Hepatocyte (in vitro differentiated cells): ENCODE results near the gene ZNF358. TPM values are rescaled to one million over a fixed set of nuclear protein-coding genes. Genes with fewer than 3 reads are reported as not detected.
A peak's percentile ranks its signal among the peaks of the same experiment; 100 is the strongest.

ENCODE experiments used
- DNase-seq: peaks from one replicate; pipeline ENCODE4 v3.0.0-alpha.2; 2016; ENCODE audit warnings: low spot score
- H2AFZ ChIP-seq: fragments of 200-600 bp; sonication (generic); 2 replicates; pipeline ENCODE4 v1.6.0; 2016; ENCODE audit warnings: antibody characterized with exemption, mild to moderate bottlenecking
- H3K27ac ChIP-seq: fragments of 200-600 bp; sonication (generic); 2 replicates; pipeline ENCODE4 v1.5.1; 2016; ENCODE audit warnings: mild to moderate bottlenecking
- H3K27me3 ChIP-seq: fragments of 200-600 bp; sonication (generic); 2 replicates; pipeline ENCODE4 v1.6.1; 2016
- H3K36me3 ChIP-seq: fragments of 200-600 bp; sonication (generic); replicated peaks from 2 replicates; pipeline ENCODE4 v1.5.1; 2016; ENCODE audit warnings: low read depth; ENCODE audit not compliant: insufficient read depth
- H3K4me1 ChIP-seq: fragments of 200-600 bp; sonication (generic); 2 replicates; pipeline ENCODE4 v1.5.1; 2016; ENCODE audit warnings: mild to moderate bottlenecking, moderate library complexity; ENCODE audit not compliant: insufficient read depth
- H3K4me2 ChIP-seq: fragments of 200-600 bp; sonication (generic); 2 replicates; pipeline ENCODE4 v1.6.0; 2016
- H3K4me3 ChIP-seq: fragments of 200-600 bp; sonication (generic); 2 replicates; pipeline ENCODE4 v1.5.1; 2016; ENCODE audit warnings: mild to moderate bottlenecking
- H3K79me2 ChIP-seq: fragments of 200-600 bp; sonication (generic); 2 replicates; pipeline ENCODE4 v1.6.0; 2017; ENCODE audit warnings: mild to moderate bottlenecking
- H3K9me2 ChIP-seq: fragments of 200-600 bp; sonication (generic); replicated peaks from 2 replicates; pipeline ENCODE4 v1.6.0; 2017; ENCODE audit warnings: mild to moderate bottlenecking; ENCODE audit not compliant: insufficient read depth
- H3K9me3 ChIP-seq: fragments of 200-600 bp; sonication (generic); 2 replicates; pipeline ENCODE4 v1.5.1; 2016; ENCODE audit warnings: low read depth, mild to moderate bottlenecking
- H4K20me1 ChIP-seq: fragments of 200-600 bp; sonication (generic); 2 replicates; pipeline ENCODE4 v1.6.0; 2016; ENCODE audit warnings: mild to moderate bottlenecking; ENCODE audit not compliant: insufficient read depth, poor library complexity, severe bottlenecking
- EZH2 ChIP-seq: fragments of 200-600 bp; sonication (generic); IDR thresholded peaks from 2 replicates; pipeline ENCODE4 v1.6.1; 2016; ENCODE audit warnings: antibody characterized with exemption, mild to moderate bottlenecking, borderline replicate concordance
- EZH2phosphoT487 ChIP-seq: fragments of 200-600 bp; sonication (generic); IDR thresholded peaks from one replicate; pipeline ENCODE4 v1.6.1; 2018; ENCODE audit warnings: antibody characterized with exemption, mild to moderate bottlenecking, low read depth, moderate library complexity; ENCODE audit not compliant: unreplicated experiment, severe bottlenecking
- WGBS: methylation state at CpG from one replicate; pipeline ENCODE4 v1.1.6; 2016; ENCODE audit warnings: low lambda C conversion rate; ENCODE audit errors: missing lambda C conversion rate; 5-methylcytosine and 5-hydroxymethylcytosine counted together
- polyA plus RNA-seq: library from polyadenylated mRNA; unstranded; fragments of >200 nt; fragmentation: Nextera tagmentation; extraction: Ambion mirVana; gene quantifications from 2 replicates; pipeline ENCODE4 v1.2.1, GENCODE V29; 2016
- total RNA-seq: library from RNA; depleted of rRNA; stranded (reverse); fragments of >200 nt; gene quantifications from 2 replicates; pipeline ENCODE4 v1.2.3, GENCODE V29; 2014
- TF ChIP-seq, protein P1 (sequence below): fragments of 200-600 bp; sonication (generic); IDR thresholded peaks from 2 replicates; pipeline ENCODE4 v1.5.1; 2016; ENCODE audit warnings: antibody characterized with exemption, mild to moderate bottlenecking; ENCODE audit not compliant: poor library complexity

Gene ZNF358
- total and polyA plus RNA-seq, 2 experiments from 2014 or later, result 37.8 to 39.9 TPM

DNA sequence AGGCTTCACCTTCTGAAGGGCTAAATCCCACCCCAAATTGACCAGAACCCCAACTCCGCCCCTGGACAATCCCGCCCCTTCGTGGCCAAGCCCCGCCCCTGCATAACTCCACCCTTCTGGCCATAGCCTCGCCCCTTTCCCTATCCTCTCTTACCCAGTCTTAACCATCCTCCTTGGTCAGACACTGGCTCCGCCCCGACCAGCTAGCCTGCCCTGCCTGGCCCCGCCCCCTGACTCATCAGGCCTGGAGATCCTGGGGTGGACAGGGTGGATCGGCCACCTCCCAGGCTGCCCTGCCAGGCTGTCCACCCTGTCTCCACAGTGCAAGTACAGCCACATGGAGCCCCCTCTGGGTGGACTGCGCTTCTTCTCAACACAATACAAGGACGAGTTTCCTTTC, 8.0 kb upstream of the ZNF358 start:
- Histone ChIP-seq H3K9me3 (no peaks in the 10 kb centered on the region), H4K20me1 (no peaks in the 10 kb centered on the region), H3K79me2 (no peaks in the 10 kb centered on the region), H3K9me2 (no peaks in the 10 kb centered on the region), H2AFZ (no peak overlapping the region), H3K36me3 (no peaks in the 10 kb centered on the region), H3K4me2 (no peak overlapping the region), H3K27me3 (no peaks in the 10 kb centered on the region), H3K4me3 (no peak overlapping the region), H3K4me1 (no peaks in the 10 kb centered on the region), H3K27ac (no peak overlapping the region)
- WGBS, result 64% methylated on average over 8 of the region's 11 CpGs
- TF ChIP-seq EZH2phosphoT487, result no peak
- TF ChIP-seq, protein P1, sequence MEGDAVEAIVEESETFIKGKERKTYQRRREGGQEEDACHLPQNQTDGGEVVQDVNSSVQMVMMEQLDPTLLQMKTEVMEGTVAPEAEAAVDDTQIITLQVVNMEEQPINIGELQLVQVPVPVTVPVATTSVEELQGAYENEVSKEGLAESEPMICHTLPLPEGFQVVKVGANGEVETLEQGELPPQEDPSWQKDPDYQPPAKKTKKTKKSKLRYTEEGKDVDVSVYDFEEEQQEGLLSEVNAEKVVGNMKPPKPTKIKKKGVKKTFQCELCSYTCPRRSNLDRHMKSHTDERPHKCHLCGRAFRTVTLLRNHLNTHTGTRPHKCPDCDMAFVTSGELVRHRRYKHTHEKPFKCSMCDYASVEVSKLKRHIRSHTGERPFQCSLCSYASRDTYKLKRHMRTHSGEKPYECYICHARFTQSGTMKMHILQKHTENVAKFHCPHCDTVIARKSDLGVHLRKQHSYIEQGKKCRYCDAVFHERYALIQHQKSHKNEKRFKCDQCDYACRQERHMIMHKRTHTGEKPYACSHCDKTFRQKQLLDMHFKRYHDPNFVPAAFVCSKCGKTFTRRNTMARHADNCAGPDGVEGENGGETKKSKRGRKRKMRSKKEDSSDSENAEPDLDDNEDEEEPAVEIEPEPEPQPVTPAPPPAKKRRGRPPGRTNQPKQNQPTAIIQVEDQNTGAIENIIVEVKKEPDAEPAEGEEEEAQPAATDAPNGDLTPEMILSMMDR, result no peak
- no peak for TF ChIP-seq EZH2
- DNase-seq, result peak; percentile 80

DNA sequence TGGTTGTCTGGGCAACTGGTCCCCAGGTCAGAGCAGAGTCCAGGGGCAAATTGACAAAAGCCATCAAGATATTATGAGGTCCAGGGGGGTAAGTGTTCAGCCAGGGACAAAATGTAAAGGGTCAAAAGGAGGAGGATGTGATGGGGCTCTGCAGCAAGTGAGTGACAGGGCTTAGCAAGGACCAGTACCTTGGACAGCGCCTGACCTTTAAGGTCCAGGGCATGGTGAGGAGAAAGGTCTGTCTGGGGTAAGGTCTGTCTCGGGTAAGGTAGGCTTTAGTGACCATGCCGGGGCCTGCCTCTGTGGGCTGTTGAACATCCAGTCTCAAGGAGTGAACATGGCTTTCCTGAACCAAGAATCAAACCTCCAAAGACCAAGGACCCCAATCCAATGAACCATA, 6.3 kb upstream of the ZNF358 start:
- DNase-seq, result no peak
- Histone ChIP-seq H3K9me3 (no peaks in the 10 kb centered on the region), H3K79me2 (no peaks in the 10 kb centered on the region), H3K4me1 (peaks cover 3% of the 10 kb centered on the region), H3K4me3 (no peak overlapping the region), H3K36me3 (no peaks in the 10 kb centered on the region), H3K4me2 (no peak overlapping the region), H2AFZ (no peak overlapping the region), H3K9me2 (no peaks in the 10 kb centered on the region), H4K20me1 (no peaks in the 10 kb centered on the region), H3K27ac (no peak overlapping the region), H3K27me3 (no peaks in the 10 kb centered on the region)
- TF ChIP-seq EZH2 (no peak), EZH2phosphoT487 (no peak)
- TF ChIP-seq, protein P1, result no peak
- 53% methylated on average over 3 of the region's 3 CpGs for WGBS

DNA sequence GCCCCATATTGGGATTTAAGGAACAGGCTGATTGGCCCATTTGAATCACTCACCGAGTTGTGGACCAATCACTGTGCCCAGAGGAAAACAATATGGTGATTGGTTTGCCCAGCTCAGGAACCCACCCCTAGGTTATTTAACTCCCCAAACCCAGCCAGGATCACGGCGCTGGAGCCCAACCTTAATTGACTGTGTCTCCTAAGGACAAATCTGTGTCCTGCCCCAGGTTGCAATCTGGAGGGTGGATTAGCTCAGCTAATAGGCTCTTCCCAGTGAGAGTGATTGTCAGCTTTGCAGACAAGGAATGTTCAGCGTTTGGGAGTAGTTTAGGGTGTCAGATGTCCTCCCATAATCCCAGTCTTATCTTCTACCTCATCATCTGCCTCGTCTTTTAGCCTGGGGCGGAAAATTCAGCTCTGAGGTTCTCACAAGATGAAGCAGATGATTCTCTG, 3.5 kb upstream of the ZNF358 start:
- DNase-seq, result no peak
- TF ChIP-seq, protein P1, result no peak
- TF ChIP-seq EZH2phosphoT487 (no peak), EZH2 (no peak)
- Histone ChIP-seq H3K4me1 (peaks cover 13% of the 10 kb centered on the region), H4K20me1 (no peaks in the 10 kb centered on the region), H2AFZ (no peak overlapping the region), H3K27ac (no peak overlapping the region), H3K9me2 (no peaks in the 10 kb centered on the region), H3K4me2 (no peak overlapping the region), H3K36me3 (no peaks in the 10 kb centered on the region), H3K27me3 (no peaks in the 10 kb centered on the region), H3K9me3 (no peaks in the 10 kb centered on the region), H3K4me3 (no peak overlapping the region), H3K79me2 (peaks cover 16% of the 10 kb centered on the region)
- WGBS, result 37% methylated on average over 6 of the region's 6 CpGs
